ENCODE results near the gene FADS2. TPM values are rescaled to one million over a fixed set of nuclear protein-coding genes. Genes with fewer than 3 reads are reported as not detected.

The FADS2 gene
- total and polyA plus RNA-seq, 3 donors from 2014 or later, result 73.5 to 123 (median 80.8) TPM

- 65 to 76% methylated on average over 3 to 7 of the region's 7 CpGs for WGBS, 2 donors
- intact Hi-C loops (cut with DNase I; ENCODE audit: low total_unique reads), result no loop called here
- no peaks in the 10 kb centered on the region for H3K9me3 ChIP-seq
- TF ChIP-seq POLR2A (IDR thresholded peaks at IDR 0.05), result no peak
- TF ChIP-seq CTCF (IDR thresholded peaks at IDR 0.05), result no peak
- no peak for DNase-seq
- no peaks in the 10 kb centered on the region for H3K27me3 ChIP-seq
- peak overlapping the region in 1 of 2 donors; percentile 90 for H3K27ac ChIP-seq
- H3K4me3 ChIP-seq, result no peak overlapping the region
- no peaks in the 10 kb centered on the region for H3K36me3 ChIP-seq (ENCODE audit: low read depth, missing control alignments)
- H3K4me1 ChIP-seq, result peaks cover 77% of the 10 kb centered on the region
These were observed 86.5 kb downstream of the FADS2 start for GRCh38 chr11:61914471-61915171.

GRCh38 chr11:61916737-61917333 is 88.7 kb downstream of the FADS2 start:
- Histone ChIP-seq H3K27ac (peak overlapping the region; percentile 78 to 90), H3K4me1 (peaks cover 64% of the 10 kb centered on the region), H3K9me3 (no peaks in the 10 kb centered on the region), H3K27me3 (no peaks in the 10 kb centered on the region), H3K36me3 (ENCODE audit: low read depth, missing control alignments) (no peaks in the 10 kb centered on the region), H3K4me3 (peak overlapping the region; percentile 81 to 84)
- DNase-seq, result no peak
- 2% methylated on average over 9 to 32 of the region's 32 CpGs for WGBS, 2 donors
- no peak for TF ChIP-seq POLR2A (IDR thresholded peaks at IDR 0.05)
- intact Hi-C loops (cut with DNase I; ENCODE audit: low total_unique reads), result no loop called here

MicroRNAs within 50 kb of the gene (microRNA counts, 767-probe panel; counts per million panel counts)
- microRNA hsa-miR-1908 (0 to 152 counts per million in 2 donors), microRNA hsa-miR-611 (0 to 152 counts per million in 2 donors)

Small RNA genes lying within 50 kb of the gene (microRNA-seq; reads per million reads assigned to microRNA genes)
- gene MIR6746 (ENCODE audit: borderline number of aligned reads in 2 of 2, borderline replicate concordance in 1 of 2), result 0 reads per million in 2 donors

Small RNA genes lying within 50 kb of the gene (small RNA-seq; reads per million reads assigned to genes)
- 0 reads per million in 2 donors for gene MIR6746

Other genes starting within 250 kb of the FADS2 start
- gene SYT7, start 247.2 kb upstream of the FADS2 start, total RNA-seq, result 1 to 10 TPM; 8.7 to 9.0 TPM
- gene SYT7, start 247.2 kb upstream of the FADS2 start, polyA plus RNA-seq (ENCODE audit: insufficient read depth, low read depth, low replicate concordance), result 5.9 TPM
- 1 to 10 TPM; 7.1 to 8.3 TPM for gene DAGLA, start 147.9 kb upstream of the FADS2 start, total RNA-seq
- 5.1 TPM for gene DAGLA, start 147.9 kb upstream of the FADS2 start, polyA plus RNA-seq (ENCODE audit: insufficient read depth, low read depth, low replicate concordance)
- gene MYRF, start 75.7 kb upstream of the FADS2 start, total RNA-seq, result 10 to 100 TPM in 1 of 2 donors, 1 to 10 TPM in 1; 9.2 to 10.7 TPM
- 15.2 TPM for gene MYRF, start 75.7 kb upstream of the FADS2 start, polyA plus RNA-seq (ENCODE audit: insufficient read depth, low read depth, low replicate concordance)
- 10 to 100 TPM; 46.7 to 55.6 TPM for gene TMEM258, start 35.7 kb upstream of the FADS2 start, total RNA-seq
- 162 TPM for gene TMEM258, start 35.7 kb upstream of the FADS2 start, polyA plus RNA-seq (ENCODE audit: insufficient read depth, low read depth, low replicate concordance)
- gene FEN1, start 35.4 kb upstream of the FADS2 start, total RNA-seq, result 10 to 100 TPM; 22.7 to 31.5 TPM
- 27.3 TPM for gene FEN1, start 35.4 kb upstream of the FADS2 start, polyA plus RNA-seq (ENCODE audit: insufficient read depth, low read depth, low replicate concordance)
- gene FADS1, start 11.3 kb upstream of the FADS2 start, total RNA-seq, result 10 to 100 TPM; 24.5 to 39.8 TPM
- 21.1 TPM for gene FADS1, start 11.3 kb upstream of the FADS2 start, polyA plus RNA-seq (ENCODE audit: insufficient read depth, low read depth, low replicate concordance)
- gene FADS3, start 63.2 kb downstream of the FADS2 start, total RNA-seq, result 10 to 100 TPM; 50.6 to 88.5 TPM
- 20.5 TPM for gene FADS3, start 63.2 kb downstream of the FADS2 start, polyA plus RNA-seq (ENCODE audit: insufficient read depth, low read depth, low replicate concordance)
- gene RAB3IL1, start 89.3 kb downstream of the FADS2 start, total RNA-seq, result 10 to 100 TPM; 57.7 to 65.8 TPM
- gene RAB3IL1, start 89.3 kb downstream of the FADS2 start, polyA plus RNA-seq (ENCODE audit: insufficient read depth, low read depth, low replicate concordance), result 88.2 TPM
- 10 to 100 TPM; 21.0 to 33.4 TPM for gene BEST1, start 122.1 kb downstream of the FADS2 start, total RNA-seq
- 9.2 TPM for gene BEST1, start 122.1 kb downstream of the FADS2 start, polyA plus RNA-seq (ENCODE audit: insufficient read depth, low read depth, low replicate concordance)
- gene FTH1, start 139.3 kb downstream of the FADS2 start, total RNA-seq, result 1,000 to 10,000 TPM; 1,162 to 1,419 TPM
- gene FTH1, start 139.3 kb downstream of the FADS2 start, polyA plus RNA-seq (ENCODE audit: insufficient read depth, low read depth, low replicate concordance), result 2,237 TPM